Posterior vena cava (tissue), 2 donors: Measurements from ENCODE around the gene MIGA1. TPM values are rescaled to one million over a fixed set of nuclear protein-coding genes. Genes with fewer than 3 reads are reported as not detected.
"Not testable (repeated sequence)": the region's sequence is repeated elsewhere in the genome, so short reads cannot be mapped to it uniquely, and the experiment has no call there.

Source experiments
- DNase-seq: peaks from one replicate; pipeline ENCODE4 v3.0.0-alpha.2; 2020; ENCODE audit warnings: low spot score
- intact Hi-C, 2 donors: fragments of 100-400 bp; cut with DNase I; formaldehyde crosslinking; loops; one replicate each; pipeline versions ENCODE4 v1.14.1 to v1.14.2; 2022 to 2023
- total RNA-seq, 2 donors: library from RNA; stranded (reverse); fragmentation: NEBNext Ultra II Directional; extraction: Animal tissue kit (Norgen Biotek cat#: 25700); gene quantifications; one replicate each; pipeline ENCODE4 v1.2.1, GENCODE V29; 2021
- donor health status: DM: yes; HTN: yes; CAD: no.
- donor health status: DM: yes; HTN: yes; CAD: no.

The MIGA1 gene
- total RNA-seq, 2 donors from 2014 or later = 16.7 to 20.4 TPM

- intact Hi-C loops, DNase-seq: not testable (repeated sequence)
Observed at GRCh38 chr1:77786093-77786741, 6.8 kb downstream of the MIGA1 start.

DNA sequence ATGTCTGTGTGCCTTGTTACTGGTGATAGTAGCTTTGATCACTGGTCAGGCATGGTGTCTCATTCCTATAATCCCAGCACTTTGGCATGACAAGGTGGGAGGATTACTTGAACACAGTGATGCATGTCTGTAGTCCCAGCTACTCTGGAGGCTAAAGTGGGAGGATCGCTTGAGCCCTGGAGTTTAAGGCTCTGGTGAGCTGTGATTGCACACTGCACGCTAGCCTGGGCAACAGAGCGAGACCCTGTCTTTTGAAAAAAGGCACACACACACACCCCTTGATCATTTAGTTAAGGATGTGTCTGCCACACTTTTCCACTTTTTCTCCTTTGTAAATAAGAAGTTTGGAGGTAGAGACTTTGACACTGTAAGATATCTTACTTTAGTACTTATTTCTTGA lies 15.1 kb downstream of the MIGA1 start:
- intact Hi-C loops = no loop called here

GRCh38 chr1:77796695-77797405 lies 17.4 kb downstream of the MIGA1 start:
- no peak for DNase-seq
- intact Hi-C loops = no loop called here

More for the DNA sequence above, 15.1 kb downstream of the MIGA1 start:
- DNase-seq = no peak

DNA sequence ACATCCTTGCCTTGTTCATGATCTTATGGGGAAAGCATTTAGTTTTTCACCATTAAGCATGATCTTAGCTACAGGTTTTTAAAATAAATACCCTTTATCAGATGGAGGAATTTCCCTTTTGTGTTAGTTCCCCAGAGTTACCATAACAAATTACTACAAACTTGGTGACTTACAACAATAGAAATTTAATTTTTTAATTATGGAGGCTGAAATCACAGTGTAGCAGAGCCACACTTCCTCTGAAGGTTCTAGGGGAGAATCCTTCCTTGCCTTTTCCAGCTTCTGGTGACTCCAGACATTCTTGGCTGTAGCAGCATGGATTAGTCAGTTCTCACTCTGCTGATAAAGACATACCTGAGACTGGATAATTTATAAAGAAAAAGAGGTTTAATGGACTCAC lies 18.5 kb downstream of the MIGA1 start:
- intact Hi-C loops = no loop called here
- no peak for DNase-seq

DNA sequence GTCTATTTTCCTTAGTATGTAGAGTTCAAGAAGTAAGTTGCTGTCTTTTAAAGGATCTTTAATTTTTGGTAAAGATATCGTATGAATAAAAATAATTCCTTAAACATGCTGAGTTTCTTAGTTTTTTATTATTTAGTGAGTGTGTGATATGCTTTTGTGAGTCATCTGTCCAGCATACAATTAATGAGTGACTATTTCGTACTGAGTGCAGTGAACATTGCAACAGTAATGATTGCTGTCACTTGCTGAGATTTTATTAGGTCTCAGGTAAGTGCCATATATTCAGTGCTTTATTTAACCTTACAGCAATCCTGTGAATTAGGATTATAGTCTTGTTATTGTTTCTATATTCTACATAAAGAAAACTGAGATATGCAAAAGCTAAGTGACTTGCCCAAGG lies 22.6 kb downstream of the MIGA1 start:
- intact Hi-C loops = no loop called here
- no peak for DNase-seq

DNA sequence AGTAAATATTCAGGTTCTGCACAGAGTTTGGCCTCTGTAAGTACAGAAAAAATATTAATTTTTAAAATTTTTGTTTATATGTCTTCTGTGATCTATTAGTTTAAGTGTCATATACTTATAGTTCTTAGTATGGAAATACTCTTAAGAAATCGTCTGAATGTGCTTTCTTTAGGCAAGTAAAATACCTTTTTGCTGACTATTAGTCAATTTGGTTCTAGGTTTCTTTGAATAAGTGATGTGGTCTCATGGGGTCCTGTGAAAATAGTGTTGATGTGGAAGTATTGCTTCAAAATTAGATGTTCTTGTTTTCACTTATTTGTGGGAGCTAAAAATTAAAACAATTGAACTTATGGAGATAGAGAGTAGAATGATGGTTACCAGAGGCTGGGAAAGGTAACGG lies 23.9 kb downstream of the MIGA1 start:
- no peak for DNase-seq
- intact Hi-C loops = no loop called here

GRCh38 chr1:77809787-77810462 lies 30.5 kb downstream of the MIGA1 start:
- DNase-seq, intact Hi-C loops: not testable (repeated sequence)

- intact Hi-C loops, DNase-seq: not testable (repeated sequence)
Observed at GRCh38 chr1:77811589-77811988, 32.1 kb downstream of the MIGA1 start.

DNA sequence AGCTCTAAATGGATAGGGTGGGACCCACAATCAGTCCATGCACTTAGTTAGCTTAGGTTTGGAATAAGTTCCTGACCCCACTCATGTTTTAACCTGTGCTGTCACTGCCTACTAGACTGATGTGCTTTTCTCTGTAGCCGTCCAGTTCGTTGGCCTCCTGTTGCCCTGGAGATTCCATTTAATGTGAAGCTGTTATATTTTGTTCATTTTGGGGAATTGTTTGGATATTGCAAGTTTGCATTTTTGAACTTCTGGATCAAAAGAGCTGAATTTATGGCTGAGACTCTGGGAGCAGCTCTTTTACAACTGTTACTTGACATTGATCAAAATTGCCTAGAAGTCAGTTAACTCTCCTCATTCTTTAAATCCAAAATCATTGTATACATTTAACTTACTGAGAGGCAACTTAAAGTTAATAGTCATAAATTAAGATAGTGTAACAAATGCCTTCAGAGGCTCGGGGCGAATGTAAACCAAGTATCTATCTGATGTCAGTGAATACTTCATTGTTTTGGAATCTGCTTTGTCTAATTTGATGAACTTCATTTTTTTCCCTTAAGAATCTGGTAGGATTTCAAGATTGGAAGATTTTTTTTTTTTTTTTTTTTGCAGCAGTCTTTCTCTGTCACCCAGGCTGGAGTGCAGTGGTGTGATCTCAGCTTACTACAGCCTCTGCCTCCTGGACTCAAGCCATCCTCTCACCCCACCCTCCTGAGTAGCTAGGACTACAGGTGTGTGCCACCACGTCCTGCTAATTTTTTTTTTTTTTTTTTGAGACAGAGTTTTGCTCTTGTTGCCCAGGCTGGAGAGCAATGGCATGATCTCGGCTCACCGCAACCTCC lies 38.1 kb downstream of the MIGA1 start:
- intact Hi-C loops = no loop called here
- no peak for DNase-seq

- intact Hi-C loops = no loop called here
- no peak for DNase-seq
Observed at GRCh38 chr1:77820121-77820520, 40.7 kb downstream of the MIGA1 start.

DNA sequence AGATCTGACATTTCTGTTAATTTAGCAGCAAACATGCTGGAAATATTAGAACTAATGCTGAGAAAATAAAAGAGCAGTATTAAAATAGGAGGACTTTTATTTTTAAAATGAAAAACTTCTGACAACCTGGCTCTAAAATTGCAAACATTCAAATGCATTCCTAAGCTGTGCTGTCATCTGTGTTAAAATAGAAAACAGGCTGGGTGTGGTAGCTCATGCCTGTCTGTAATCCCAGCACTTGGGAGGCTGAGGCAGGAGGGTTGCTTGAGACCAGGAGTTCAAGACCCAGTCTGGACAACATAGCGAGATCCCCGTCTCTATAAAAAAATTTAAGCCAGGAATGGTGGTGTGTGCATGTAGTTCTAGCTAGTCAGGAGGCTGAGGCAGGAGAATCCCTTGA lies 44.6 kb downstream of the MIGA1 start:
- intact Hi-C loops = no loop called here
- DNase-seq = no peak

- intact Hi-C loops = no loop called here
- no peak for DNase-seq
Observed at GRCh38 chr1:77824694-77825093, 45.2 kb downstream of the MIGA1 start.

- intact Hi-C loops = no loop called here
- DNase-seq = peak; percentile 77
Observed at GRCh38 chr1:77825131-77825709, 45.8 kb downstream of the MIGA1 start.

DNA sequence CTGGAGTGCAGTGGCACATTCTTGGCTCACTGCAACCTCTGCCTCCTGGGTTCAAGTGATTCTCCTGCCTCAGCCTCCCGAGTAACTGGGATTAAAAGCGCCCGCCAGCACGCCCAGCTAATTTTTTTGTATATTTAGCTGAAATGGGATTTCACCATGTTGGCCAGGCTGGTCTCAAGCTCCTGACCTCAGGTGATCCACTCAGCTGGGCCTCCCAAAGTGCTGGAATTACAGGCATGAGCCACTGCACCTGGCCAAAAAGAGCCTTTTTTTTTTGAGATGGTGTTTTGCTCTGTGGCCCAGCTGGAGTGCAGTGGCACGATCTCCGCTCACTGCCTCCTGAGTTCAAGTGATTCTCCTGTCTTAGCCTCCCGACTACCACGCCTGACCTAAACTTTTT lies 47.4 kb downstream of the MIGA1 start:
- intact Hi-C loops, DNase-seq: not testable (repeated sequence)

DNA sequence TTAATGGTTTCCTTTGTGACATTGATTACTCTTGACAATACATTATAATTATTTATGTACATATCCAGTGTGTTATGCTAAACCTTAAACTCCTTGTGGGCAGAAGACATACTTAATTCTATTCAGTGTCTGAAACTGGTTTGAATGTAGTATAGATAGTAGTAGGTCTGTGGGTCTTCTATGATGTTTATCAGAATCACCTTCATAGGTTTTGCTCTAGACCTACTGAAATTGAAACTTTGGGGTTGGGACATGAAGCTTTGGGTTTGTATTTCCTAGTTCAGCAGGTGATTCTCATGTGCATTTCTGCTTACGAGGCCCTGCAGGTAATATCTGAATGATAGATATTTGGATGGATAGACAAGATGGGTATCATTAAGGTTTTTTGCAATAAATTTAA lies 48.6 kb downstream of the MIGA1 start:
- intact Hi-C loops = no loop called here
- DNase-seq = no peak

DNA sequence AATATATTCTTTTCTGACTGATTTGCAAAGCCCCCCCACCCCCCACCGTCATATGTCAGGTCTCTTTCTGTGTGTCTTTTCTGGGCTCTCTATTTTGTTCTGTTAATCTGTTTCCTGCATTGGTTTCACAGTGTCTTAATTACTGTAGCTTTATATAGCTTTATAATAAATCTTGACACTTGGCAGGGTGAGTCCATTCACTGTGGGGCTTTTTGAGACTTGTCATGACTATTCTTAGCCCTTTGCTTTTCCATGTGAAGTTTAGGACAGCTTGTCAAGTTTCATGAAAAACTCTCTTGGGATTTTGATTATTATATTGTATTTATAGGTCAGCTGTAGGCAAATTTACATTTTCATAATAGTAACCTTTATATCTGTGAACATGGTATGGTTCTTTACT lies 50.4 kb downstream of the MIGA1 start:
- intact Hi-C loops = loop anchor here in 1 of 2 donors (5.0 kb wide), 1 partner anchor 57 kb away; the partner anchor contains the start of gene NEXN
- no peak for DNase-seq

DNA sequence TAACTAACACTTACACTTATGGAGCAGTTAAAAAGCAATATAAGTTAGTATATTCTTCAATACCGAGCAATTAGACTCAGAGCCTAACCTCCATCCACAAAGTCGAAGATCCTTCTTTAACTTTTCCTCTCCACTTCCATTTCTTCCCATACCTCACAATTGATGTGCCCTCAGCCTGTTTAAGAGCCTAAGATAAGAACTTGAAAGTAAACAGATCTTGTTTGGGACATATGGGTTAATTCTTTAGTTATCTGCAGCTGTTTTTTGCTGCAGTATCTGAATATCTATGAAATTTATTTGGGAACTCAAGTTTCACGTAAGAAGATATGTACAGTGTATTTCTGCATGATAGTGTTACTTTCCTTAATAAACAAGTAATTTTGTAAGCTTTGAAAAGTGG lies 51.5 kb downstream of the MIGA1 start:
- DNase-seq = no peak
- intact Hi-C loops = loop anchor here in 1 of 2 donors (5.0 kb wide), 1 partner anchor 56 kb away; the partner anchor contains the start of gene NEXN

DNA sequence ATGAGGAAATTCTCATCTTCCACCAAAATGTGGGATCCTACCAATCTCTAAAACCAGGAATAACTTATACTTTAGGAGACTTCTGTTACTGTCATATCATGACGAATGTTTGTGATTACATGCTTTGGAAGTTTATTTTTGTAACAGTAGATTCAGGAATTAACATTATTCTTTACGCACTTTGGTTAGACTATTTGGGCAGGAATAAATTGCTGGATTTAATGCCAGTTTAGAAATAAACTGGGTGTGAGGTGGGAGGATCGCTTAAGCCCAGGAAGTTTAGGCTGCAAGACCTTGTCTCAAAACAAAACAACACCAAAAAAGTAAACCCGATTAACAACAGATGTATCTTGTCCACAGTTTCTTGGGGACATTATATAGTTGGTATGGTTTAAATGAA lies 52.1 kb downstream of the MIGA1 start:
- no peak for DNase-seq
- intact Hi-C loops = loop anchor here in 1 of 2 donors (5.0 kb wide), 1 partner anchor 56 kb away; the partner anchor contains the start of gene NEXN
